IMR-90 (cell line): ENCODE data around the gene HNRNPM.

Source experiments
- CEBPB ChIP-seq: IDR thresholded peaks from 2 replicates; pipeline ENCODE4 v1.6.1; 2012; ENCODE audit warnings: low read depth, low read length, improper control_type of control experiment
- FOS ChIP-seq: fragments of 150-350 bp; IDR thresholded peaks from 2 replicates; pipeline ENCODE4 v1.6.1; 2016; ENCODE audit warnings: low read depth, low read length
- POLR2A ChIP-seq: IDR thresholded peaks from 2 replicates; pipeline ENCODE4 v1.6.1; 2012; ENCODE audit warnings: mild to moderate bottlenecking, low read depth, low read length
- RAD21 ChIP-seq: IDR thresholded peaks from 2 replicates; pipeline ENCODE4 v1.6.1; 2012; ENCODE audit warnings: low read length, improper control_type of control experiment
- RCOR1 ChIP-seq: IDR thresholded peaks from 2 replicates; pipeline ENCODE4 v1.6.1; 2012; ENCODE audit warnings: mild to moderate bottlenecking, low read length, improper control_type of control experiment; ENCODE audit not compliant: insufficient replicate concordance
- RFX5 ChIP-seq: IDR thresholded peaks from 2 replicates; pipeline ENCODE4 v1.8.0; 2012; ENCODE audit warnings: low read depth, mild to moderate bottlenecking, low read length, moderate library complexity
- TF ChIP-seq, protein P1 (sequence below): conservative IDR thresholded peaks from 2 replicates; pipeline ENCODE4 v1.5.1; 2012; ENCODE audit warnings: mild to moderate bottlenecking, low read depth, low read length, improper control_type of control experiment

DNA sequence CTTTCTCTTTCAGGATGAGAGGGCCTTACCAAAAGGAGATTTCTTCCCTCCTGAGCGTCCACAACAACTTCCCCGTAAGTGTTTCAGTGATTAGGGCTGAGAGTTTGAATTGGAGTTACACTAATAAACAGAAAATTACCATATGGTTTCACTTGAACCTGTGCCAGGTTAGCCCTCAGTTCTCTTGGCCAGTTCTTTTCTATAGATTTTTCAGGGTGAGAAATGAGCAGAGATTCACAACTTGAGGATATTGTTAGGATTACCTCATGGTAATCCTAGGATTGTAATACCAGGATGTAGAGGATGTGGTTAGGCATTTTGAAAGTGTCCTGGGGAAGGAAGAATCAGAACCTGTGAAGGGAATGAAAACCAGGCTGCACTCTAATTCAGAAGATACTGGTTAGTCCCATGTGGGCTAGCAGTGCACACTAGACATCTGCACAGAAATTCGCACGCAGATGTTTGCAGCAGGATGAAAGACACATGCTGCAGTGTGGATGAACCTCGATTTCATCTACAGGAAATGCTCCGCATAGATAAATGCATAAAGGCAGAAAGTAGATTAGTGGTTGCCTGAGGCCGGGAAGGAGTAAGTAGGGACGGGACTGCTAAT lies 24.1 kb downstream of the HNRNPM start:
- no peak for TF ChIP-seq POLR2A
- TF ChIP-seq RCOR1: no peak
- TF ChIP-seq, protein P1, sequence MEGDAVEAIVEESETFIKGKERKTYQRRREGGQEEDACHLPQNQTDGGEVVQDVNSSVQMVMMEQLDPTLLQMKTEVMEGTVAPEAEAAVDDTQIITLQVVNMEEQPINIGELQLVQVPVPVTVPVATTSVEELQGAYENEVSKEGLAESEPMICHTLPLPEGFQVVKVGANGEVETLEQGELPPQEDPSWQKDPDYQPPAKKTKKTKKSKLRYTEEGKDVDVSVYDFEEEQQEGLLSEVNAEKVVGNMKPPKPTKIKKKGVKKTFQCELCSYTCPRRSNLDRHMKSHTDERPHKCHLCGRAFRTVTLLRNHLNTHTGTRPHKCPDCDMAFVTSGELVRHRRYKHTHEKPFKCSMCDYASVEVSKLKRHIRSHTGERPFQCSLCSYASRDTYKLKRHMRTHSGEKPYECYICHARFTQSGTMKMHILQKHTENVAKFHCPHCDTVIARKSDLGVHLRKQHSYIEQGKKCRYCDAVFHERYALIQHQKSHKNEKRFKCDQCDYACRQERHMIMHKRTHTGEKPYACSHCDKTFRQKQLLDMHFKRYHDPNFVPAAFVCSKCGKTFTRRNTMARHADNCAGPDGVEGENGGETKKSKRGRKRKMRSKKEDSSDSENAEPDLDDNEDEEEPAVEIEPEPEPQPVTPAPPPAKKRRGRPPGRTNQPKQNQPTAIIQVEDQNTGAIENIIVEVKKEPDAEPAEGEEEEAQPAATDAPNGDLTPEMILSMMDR: no peak
- TF ChIP-seq RAD21: no peak
- no peak for TF ChIP-seq CEBPB
- no peak for TF ChIP-seq RFX5
- no peak for TF ChIP-seq FOS
